K562 (cell line): ENCODE measurements around the gene CUL4B. TPM values are rescaled to one million over a fixed set of nuclear protein-coding genes. Genes with fewer than 3 reads are reported as not detected.

Experiments
- BACH1 ChIP-seq: fragments of 200-800 bp; sonication (Bioruptor generic); IDR thresholded peaks from 2 replicates; pipeline ENCODE4 v1.6.1; 2016; ENCODE audit warnings: missing genetic modification characterization, missing compliant biosample characterization
- CBFA2T2 ChIP-seq: fragments of 450-650 bp; conservative IDR thresholded peaks from 2 replicates; pipeline ENCODE4 v1.6.1; 2017; ENCODE audit warnings: mild to moderate bottlenecking
- CBFA2T3 ChIP-seq: fragments of 450-650 bp; IDR thresholded peaks from 2 replicates; pipeline ENCODE4 v1.6.1; 2017
- CBX3 ChIP-seq, 2 experiments: IDR thresholded peaks; 1 replicate in 1 of 2; 2 replicates in 1 of 2; pipeline ENCODE4 v1.6.1; 2012; ENCODE audit warnings: inconsistent platforms in 2 of 2, low read length in 2 of 2, borderline replicate concordance in 1 of 2, control low read depth in 1 of 2
- CEBPZ ChIP-seq: fragments of 150-350 bp; IDR thresholded peaks from 2 replicates; pipeline ENCODE4 v1.6.1; 2014; ENCODE audit warnings: low read depth, mild to moderate bottlenecking, low read length, borderline replicate concordance
- DPF2 ChIP-seq: fragments of 450-650 bp; IDR thresholded peaks from 2 replicates; pipeline ENCODE4 v1.6.1; 2016
- HDAC2 ChIP-seq: fragments of 450-650 bp; IDR thresholded peaks from 2 replicates; pipeline ENCODE4 v1.6.1; 2016; ENCODE audit warnings: mild to moderate bottlenecking
- HES1 ChIP-seq: fragments of 450-650 bp; IDR thresholded peaks from 2 replicates; pipeline ENCODE4 v1.6.1; 2016; ENCODE audit warnings: low read depth, mild to moderate bottlenecking, moderate library complexity
- MNT ChIP-seq, 2 experiments: fragments of 450-650 bp; conservative IDR thresholded peaks; 2 replicates each; pipeline ENCODE4 v1.6.1; 2017; ENCODE audit warnings: mild to moderate bottlenecking in 2 of 2, moderate library complexity in 2 of 2
- MXI1 ChIP-seq: IDR thresholded peaks from 2 replicates; pipeline ENCODE4 v1.6.1; 2011; ENCODE audit warnings: low read depth, mild to moderate bottlenecking, improper control_type of control experiment, low read length
- NCOA1 ChIP-seq: fragments of 450-650 bp; IDR thresholded peaks from 2 replicates; pipeline ENCODE4 v1.6.1; 2016; ENCODE audit warnings: low read depth
- NONO ChIP-seq, 2 experiments: fragments of 200-400 bp in 1 of 2; fragments of 450-650 bp in 1 of 2; formaldehyde crosslinking in 1 of 2; IDR thresholded peaks; 2 replicates each; pipeline ENCODE4 v1.6.1; 2017; ENCODE audit warnings: low read depth in 2 of 2, mild to moderate bottlenecking in 2 of 2, moderate library complexity in 2 of 2, low read length in 1 of 2
- RAD51 ChIP-seq: fragments of 450-650 bp; IDR thresholded peaks from 2 replicates; pipeline ENCODE4 v1.7.1; 2016; ENCODE audit warnings: low read depth, mild to moderate bottlenecking, borderline replicate concordance
- SMARCA4 ChIP-seq: fragments of 450-650 bp; IDR thresholded peaks from 2 replicates; pipeline ENCODE4 v1.6.1; 2016
- SMARCE1 ChIP-seq: fragments of 450-650 bp; IDR thresholded peaks from 2 replicates; pipeline ENCODE4 v1.7.1; 2016; ENCODE audit warnings: mild to moderate bottlenecking
- SOX6 ChIP-seq: fragments of 450-650 bp; IDR thresholded peaks from 2 replicates; pipeline ENCODE4 v1.6.1; 2014; ENCODE audit warnings: mild to moderate bottlenecking
- TEAD2 ChIP-seq: fragments of 450-650 bp; IDR thresholded peaks from 2 replicates; pipeline ENCODE4 v1.6.1; 2016; ENCODE audit warnings: missing genetic modification characterization, control low read depth, missing compliant biosample characterization
- TRIM24 ChIP-seq, 2 experiments: fragments of 450-650 bp; IDR thresholded peaks; 2 replicates each; pipeline ENCODE4 v1.6.1; 2016
- TSC22D4 ChIP-seq: fragments of 450-650 bp; IDR thresholded peaks from 2 replicates; pipeline ENCODE4 v1.6.1; 2016; ENCODE audit warnings: missing genetic modification characterization, missing biosample characterization, control low read depth
- ZBTB17 ChIP-seq: fragments of 450-650 bp; formaldehyde crosslinking; IDR thresholded peaks from 2 replicates; pipeline ENCODE4 v1.4.0; 2020; ENCODE audit warnings: mild to moderate bottlenecking
- ZBTB2 ChIP-seq: fragments of 450-650 bp; IDR thresholded peaks from 2 replicates; pipeline ENCODE4 v1.6.1; 2016; ENCODE audit warnings: antibody characterized with exemption
- ZNF707 ChIP-seq: fragments of 250-450 bp; sonication (Bioruptor Pico); conservative IDR thresholded peaks from 2 replicates; pipeline ENCODE4 v1.8.0; 2022; ENCODE audit warnings: inconsistent platforms, mild to moderate bottlenecking, moderate library complexity
- polyA plus RNA-seq, 8 experiments: library from polyadenylated mRNA; depleted of rRNA in 4 of 8; stranded (reverse) in 5 of 8; unstranded in 3 of 8; fragments of >200 nt; fragmentation: Nextera tagmentation in 2 of 8; fragmentation: Illumina TruSeq in 1 of 8; extraction: Ambion mirVana in 2 of 8; extraction: Trizol in 1 of 8; gene quantifications; 2 replicates each; pipeline versions ENCODE4 v1.2.1 to v1.2.3, GENCODE V29; 2011 to 2014; ENCODE audit warnings: inconsistent platforms in 1 of 8, missing spikeins in 1 of 8
- total RNA-seq, 7 experiments: library from RNA; depleted of rRNA in 6 of 7; stranded (reverse); fragments of >200 nt in 6 of 7; fragmentation: Illumina TruSeq in 2 of 7; extraction: Trizol in 2 of 7; gene quantifications; 2 replicates each; pipeline versions ENCODE4 v1.2.1 to v1.2.3, GENCODE V29; 2011 to 2021; ENCODE audit warnings: low replicate concordance in 1 of 7

Gene CUL4B
- total and polyA plus RNA-seq, 9 of the 15 experiments (the other 6 are each of a cell fraction or from before 2014, with no cell fraction given) = 15.0 to 41.7 (median 37.5) TPM

- TF ChIP-seq ZBTB2 = no peak
- TF ChIP-seq RAD51 = peak; percentile 46; the same call in 1 of the 2 replicates
- TF ChIP-seq TRIM24 (IDR thresholded peaks at IDR 0.05) = peak in 1 of 2 experiments; percentile 35; a peak in 1 of 4 replicates
- TF ChIP-seq HES1 = peak; percentile 70
- peak; percentile 34 to 53; a peak in 2 of 4 replicates for TF ChIP-seq MNT (conservative IDR thresholded peaks at IDR 0.05)
- no peak for TF ChIP-seq ZBTB17 (CRISPR knock-in tag)
- TF ChIP-seq NCOA1 = 0 out of 2 replicates have a peak, but pooled peaks have one; percentile 40
- no peak for TF ChIP-seq TEAD2 (tag)
- 0 out of 2 replicates have a peak, but pooled peaks have one; percentile 59 for TF ChIP-seq HDAC2
- TF ChIP-seq CBFA2T3 = peak; percentile 82
- no peak for TF ChIP-seq CEBPZ
- TF ChIP-seq BACH1 = peak; percentile 17; the same call in 1 of the 2 replicates
- no peak for TF ChIP-seq NONO (IDR thresholded peaks at IDR 0.05; ENCODE audit: low read depth in 2 of 2, low read length in 1 of 2)
- TF ChIP-seq SMARCA4 = peak; percentile 97
- TF ChIP-seq TSC22D4 = no peak
- peak; percentile 96 for TF ChIP-seq DPF2
- peak; percentile 60 for TF ChIP-seq CBFA2T2
- peak; percentile 56; the same call in 1 of the 2 replicates for TF ChIP-seq SOX6
- no peak for TF ChIP-seq ZNF707 (CRISPR knock-in tag)
- TF ChIP-seq CBX3 (IDR thresholded peaks at IDR 0.05; ENCODE audit: borderline replicate concordance in 1 of 2, low read length in 2 of 2) = peak in 1 of 2 experiments; percentile 15; a peak in 1 of 3 replicates
- TF ChIP-seq SMARCE1 = peak; percentile 99
- TF ChIP-seq MXI1 = no peak
Observed at GRCh38 chrX:120549483-120550452, 11.0 kb downstream of the CUL4B start (continued).
